Measurements from ENCODE around the gene NAPG. TPM values are rescaled to one million over a fixed set of nuclear protein-coding genes. Genes with fewer than 3 reads are reported as not detected.
"Not testable (repeated sequence)": the region's sequence is repeated elsewhere in the genome, so short reads cannot be mapped to it uniquely, and the experiment has no call there.

NAPG gene
- total RNA-seq, 2 donors from 2014 or later = 31.2 to 37.9 TPM

DNA sequence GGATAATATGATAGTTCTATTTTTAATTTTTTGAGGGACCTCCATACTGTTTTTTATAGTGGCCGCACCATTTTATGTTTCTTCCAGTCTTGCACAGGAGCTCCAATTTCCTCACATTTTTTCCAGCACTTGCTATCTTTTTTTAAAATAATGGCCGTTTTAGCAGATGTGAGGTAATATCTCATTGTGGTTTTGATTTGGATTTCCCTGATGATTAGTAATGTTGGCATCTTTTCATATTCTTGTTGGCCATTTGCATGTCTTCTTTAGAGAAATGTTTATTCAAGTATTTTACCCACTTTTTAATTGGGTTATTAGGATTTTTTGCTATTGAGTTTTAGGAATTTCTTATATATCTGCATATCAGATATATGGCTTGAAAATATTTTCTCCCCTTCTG lies 29.9 kb upstream of the NAPG start:
- H3K36me3 Mint-ChIP-seq (ENCODE audit: low read depth) = no peaks in the 10 kb centered on the region
- H3K4me3 Mint-ChIP-seq = no peak overlapping the region
- no peaks in the 10 kb centered on the region for H3K9me3 ChIP-seq (ENCODE audit: control insufficient read depth, low read length, poor library complexity, severe bottlenecking)
- no peak overlapping the region for H3K27ac Mint-ChIP-seq
- peaks cover 1% of the 10 kb centered on the region for H3K4me1 Mint-ChIP-seq
- ATAC-seq = no peak
- H3K27me3 Mint-ChIP-seq = peaks cover 33% of the 10 kb centered on the region
- no peak for DNase-seq

DNA sequence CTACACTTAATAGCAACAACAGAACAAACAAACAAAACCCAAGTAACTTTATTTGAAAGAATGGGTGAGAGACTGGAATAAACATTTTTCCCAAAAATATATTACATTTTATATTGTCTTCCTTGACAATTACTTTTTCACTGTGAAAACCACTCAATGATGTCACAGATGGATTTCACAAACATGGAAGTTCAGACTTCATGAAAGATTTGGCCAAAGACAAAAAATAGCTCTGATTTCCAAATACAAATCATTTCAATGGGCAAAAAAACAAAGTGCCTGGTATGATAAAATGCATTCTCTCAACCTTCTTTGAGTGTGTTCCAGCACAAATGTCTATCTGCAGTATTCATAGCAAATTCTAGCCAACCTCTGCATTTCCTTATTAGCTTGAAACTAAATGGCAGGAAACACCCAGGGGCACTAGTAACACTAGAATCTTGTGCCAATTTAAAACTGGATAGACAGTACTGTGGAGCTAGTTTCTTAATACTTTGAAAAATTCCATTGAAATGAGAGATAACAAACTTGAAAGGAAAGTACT lies 28.5 kb upstream of the NAPG start:
- Mint-ChIP-seq H3K27me3 (peaks cover 45% of the 10 kb centered on the region), H3K27ac (no peak overlapping the region), H3K36me3 (ENCODE audit: low read depth) (no peaks in the 10 kb centered on the region), H3K4me1 (no peaks in the 10 kb centered on the region), H3K4me3 (no peak overlapping the region)
- ATAC-seq = no peak
- no peak for DNase-seq
- no peaks in the 10 kb centered on the region for H3K9me3 ChIP-seq (ENCODE audit: control insufficient read depth, low read length, poor library complexity, severe bottlenecking)

DNA sequence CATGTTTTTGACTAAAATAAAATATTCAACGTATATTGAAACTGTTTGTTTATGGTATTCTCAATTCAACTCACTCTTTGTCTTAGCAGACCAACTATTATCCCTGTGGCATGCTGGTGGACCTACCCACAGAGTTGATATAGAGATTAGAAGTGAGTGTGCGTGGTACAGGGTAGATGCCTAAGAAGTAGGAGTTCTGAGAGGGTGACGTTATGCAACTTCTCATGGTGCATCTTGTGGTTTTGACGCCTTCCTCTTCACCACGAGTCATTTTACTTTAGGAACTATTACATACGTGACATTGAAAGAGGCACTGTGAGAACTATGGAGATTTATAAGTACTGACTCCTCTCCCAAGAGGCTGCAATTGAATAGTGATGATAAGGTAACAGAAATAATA lies 26.6 kb upstream of the NAPG start:
- H3K27me3 Mint-ChIP-seq = peaks cover 55% of the 10 kb centered on the region
- H3K27ac Mint-ChIP-seq = no peak overlapping the region
- no peaks in the 10 kb centered on the region for H3K9me3 ChIP-seq (ENCODE audit: control insufficient read depth, low read length, poor library complexity, severe bottlenecking)
- no peaks in the 10 kb centered on the region for H3K4me1 Mint-ChIP-seq
- no peak for DNase-seq
- no peak overlapping the region for H3K4me3 Mint-ChIP-seq
- no peak for ATAC-seq
- H3K36me3 Mint-ChIP-seq (ENCODE audit: low read depth) = peaks cover 4% of the 10 kb centered on the region

DNA sequence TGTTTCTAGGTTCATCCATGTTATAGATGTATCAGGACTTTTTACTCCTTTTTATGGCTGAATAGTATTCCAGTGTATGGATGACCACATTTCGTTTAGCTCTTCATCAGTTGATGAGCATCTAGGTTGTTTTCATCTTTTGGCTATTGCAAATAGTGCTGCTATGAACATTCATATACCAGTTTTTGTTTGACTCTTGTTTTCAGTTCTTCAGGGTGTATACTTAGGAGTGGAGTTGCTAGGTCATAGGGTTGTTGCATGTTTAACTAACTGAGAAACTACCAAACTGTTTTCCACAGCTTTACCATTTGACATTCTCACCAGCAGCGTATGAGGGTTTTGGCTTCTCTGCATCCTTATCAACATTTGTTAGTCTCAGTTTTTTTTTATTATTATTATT lies 25.8 kb upstream of the NAPG start:
- Mint-ChIP-seq H3K27ac (no peak overlapping the region), H3K4me1 (no peaks in the 10 kb centered on the region), H3K4me3 (no peak overlapping the region), H3K27me3 (peaks cover 49% of the 10 kb centered on the region), H3K36me3 (ENCODE audit: low read depth) (peaks cover 4% of the 10 kb centered on the region)
- H3K9me3 ChIP-seq (ENCODE audit: control insufficient read depth, low read length, poor library complexity, severe bottlenecking) = no peaks in the 10 kb centered on the region
- ATAC-seq (no peak), DNase-seq (no peak)

DNA sequence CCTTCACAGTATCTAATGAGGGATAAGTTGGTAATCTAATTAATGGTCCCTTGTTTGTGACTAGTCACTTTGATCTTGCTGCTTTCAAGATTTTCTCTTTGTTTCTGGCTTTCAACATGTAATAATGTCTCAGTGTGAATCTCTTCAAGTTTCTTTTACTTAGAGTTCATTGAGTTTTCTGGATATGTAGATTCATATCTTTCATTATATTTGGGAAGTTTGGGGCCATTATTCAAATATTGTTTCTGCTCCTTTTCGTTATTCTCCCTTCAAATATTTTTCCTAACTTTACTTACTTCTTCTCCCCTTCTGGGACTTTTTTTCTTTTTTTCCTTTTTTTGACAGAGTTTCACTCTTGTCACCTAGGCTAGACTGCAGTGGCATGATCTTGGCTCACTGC lies 21.1 kb upstream of the NAPG start:
- ATAC-seq (no peak), DNase-seq (no peak)
- Mint-ChIP-seq H3K27ac (no peak overlapping the region), H3K4me1 (no peaks in the 10 kb centered on the region), H3K36me3 (ENCODE audit: low read depth) (peaks cover 4% of the 10 kb centered on the region), H3K27me3 (peaks cover 23% of the 10 kb centered on the region), H3K4me3 (no peak overlapping the region)
- peaks cover 3% of the 10 kb centered on the region for H3K9me3 ChIP-seq (ENCODE audit: control insufficient read depth, low read length, poor library complexity, severe bottlenecking)

DNA sequence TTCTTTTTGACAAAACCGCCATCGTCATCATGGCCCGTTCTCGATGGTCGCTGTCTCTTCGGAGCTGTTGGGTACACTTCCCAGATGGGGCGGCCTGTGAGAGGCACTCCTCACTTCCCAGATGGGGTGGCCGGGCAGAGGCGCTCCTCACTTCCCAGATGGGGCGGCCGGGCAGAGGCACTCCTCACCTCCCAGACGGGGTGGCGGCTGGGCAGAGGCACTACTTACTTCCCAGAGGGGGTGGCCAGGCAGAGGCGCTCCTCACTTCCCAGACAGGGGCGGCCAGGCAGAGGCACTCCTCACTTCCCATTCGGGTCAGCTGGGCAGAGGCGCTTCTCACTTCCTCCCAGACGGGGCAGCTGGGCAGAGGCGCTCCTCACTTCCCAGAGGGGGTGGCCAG lies 19.9 kb upstream of the NAPG start:
- peaks cover 27% of the 10 kb centered on the region for H3K27me3 Mint-ChIP-seq
- H3K36me3 Mint-ChIP-seq (ENCODE audit: low read depth); H3K4me3 Mint-ChIP-seq; DNase-seq; H3K9me3 ChIP-seq (ENCODE audit: control insufficient read depth, low read length, poor library complexity, severe bottlenecking); H3K27ac Mint-ChIP-seq; H3K4me1 Mint-ChIP-seq; ATAC-seq: not testable (repeated sequence)

DNA sequence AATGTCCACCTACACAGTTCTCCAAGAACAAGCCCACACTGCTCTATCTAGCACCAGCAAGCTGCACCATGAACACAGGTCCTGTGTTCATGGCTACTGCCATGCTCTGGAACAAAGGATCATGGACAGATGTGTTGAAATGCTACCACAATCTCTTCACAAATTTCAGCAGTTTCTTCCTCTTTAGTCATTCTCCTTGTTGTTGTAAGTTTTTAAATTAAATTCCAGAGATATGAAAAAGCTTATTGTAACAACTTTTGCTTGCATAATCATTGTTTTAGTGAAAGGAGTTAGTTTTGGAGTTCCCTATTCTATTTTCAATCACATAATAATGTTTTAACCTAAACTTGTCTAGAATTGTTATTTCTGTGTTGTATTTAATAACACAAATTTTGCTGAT lies 17.2 kb upstream of the NAPG start:
- no peak for DNase-seq
- no peak overlapping the region for H3K27ac Mint-ChIP-seq
- peaks cover 2% of the 10 kb centered on the region for H3K36me3 Mint-ChIP-seq (ENCODE audit: low read depth)
- ATAC-seq = no peak
- H3K27me3 Mint-ChIP-seq = peaks cover 23% of the 10 kb centered on the region
- no peaks in the 10 kb centered on the region for H3K4me1 Mint-ChIP-seq
- peaks cover 3% of the 10 kb centered on the region for H3K9me3 ChIP-seq (ENCODE audit: control insufficient read depth, low read length, poor library complexity, severe bottlenecking)
- no peak overlapping the region for H3K4me3 Mint-ChIP-seq

DNA sequence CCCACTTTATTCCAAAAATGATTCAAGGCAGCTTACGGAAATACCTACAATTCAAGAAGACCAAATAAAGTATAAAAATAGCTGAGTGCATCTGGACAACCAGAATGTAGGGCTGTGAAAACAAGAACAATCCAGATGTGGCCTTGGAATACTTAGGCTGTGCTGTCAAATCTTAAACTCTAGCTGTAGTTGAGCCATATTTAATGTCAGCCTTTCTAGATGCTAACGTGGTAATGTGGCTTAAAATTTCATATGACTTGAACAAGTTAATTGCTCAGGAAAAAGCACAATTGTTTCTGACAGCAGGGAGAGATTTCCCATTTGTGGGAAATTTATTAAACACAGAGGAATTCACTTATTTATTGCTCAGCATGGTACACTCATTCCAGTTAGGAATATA lies 14.6 kb upstream of the NAPG start:
- H3K4me3 Mint-ChIP-seq = no peak overlapping the region
- peaks cover 5% of the 10 kb centered on the region for H3K36me3 Mint-ChIP-seq (ENCODE audit: low read depth)
- ATAC-seq = no peak
- no peak for DNase-seq
- H3K27me3 Mint-ChIP-seq = peaks cover 48% of the 10 kb centered on the region
- H3K4me1 Mint-ChIP-seq = no peaks in the 10 kb centered on the region
- H3K9me3 ChIP-seq (ENCODE audit: control insufficient read depth, low read length, poor library complexity, severe bottlenecking) = peaks cover 3% of the 10 kb centered on the region
- H3K27ac Mint-ChIP-seq = no peak overlapping the region

DNA sequence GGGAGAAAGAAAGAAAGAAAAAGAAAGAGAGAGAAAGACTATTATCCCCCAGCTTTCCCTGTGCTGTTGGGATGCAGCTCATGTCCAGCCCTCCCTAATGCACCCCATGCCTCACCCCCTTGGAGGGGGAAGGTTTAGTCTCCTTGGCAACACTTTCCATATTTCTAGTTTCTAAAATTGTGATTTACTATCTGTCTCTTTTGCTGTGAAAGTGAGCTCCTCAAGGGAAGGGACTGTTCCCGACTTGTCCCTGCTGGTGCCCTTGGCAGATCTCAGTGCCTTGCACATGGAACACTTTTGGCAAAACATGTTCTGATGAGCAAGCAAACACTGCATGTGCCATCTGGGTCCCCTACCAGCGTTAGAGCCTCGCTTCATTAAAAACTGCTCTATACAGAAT lies 11.7 kb upstream of the NAPG start:
- no peaks in the 10 kb centered on the region for H3K9me3 ChIP-seq (ENCODE audit: control insufficient read depth, low read length, poor library complexity, severe bottlenecking)
- peaks cover 75% of the 10 kb centered on the region for H3K27me3 Mint-ChIP-seq
- H3K4me1 Mint-ChIP-seq = peaks cover under 1% of the 10 kb centered on the region
- no peak overlapping the region for H3K4me3 Mint-ChIP-seq
- ATAC-seq (no peak), DNase-seq (no peak)
- no peak overlapping the region for H3K27ac Mint-ChIP-seq
- H3K36me3 Mint-ChIP-seq (ENCODE audit: low read depth) = peaks cover 7% of the 10 kb centered on the region

DNA sequence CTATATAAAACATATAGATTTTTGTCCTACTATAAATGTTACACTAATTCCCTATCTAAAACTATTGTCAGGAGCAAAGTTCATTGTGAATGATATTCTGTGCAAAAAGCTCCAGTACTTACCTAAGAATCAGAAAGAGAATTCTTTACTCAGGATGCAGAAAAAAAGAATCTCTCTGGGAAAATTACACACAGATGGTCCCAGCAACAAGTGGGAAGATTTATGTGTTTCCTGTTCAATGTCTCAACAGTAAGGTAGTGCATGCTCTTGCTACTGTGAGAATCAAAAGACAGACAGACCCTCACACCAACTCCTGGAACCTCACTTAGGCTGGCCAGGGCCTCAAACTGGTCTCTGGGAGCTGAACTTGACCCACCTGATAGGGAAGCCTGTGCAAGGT lies 11.2 kb upstream of the NAPG start:
- H3K9me3 ChIP-seq (ENCODE audit: control insufficient read depth, low read length, poor library complexity, severe bottlenecking) = no peaks in the 10 kb centered on the region
- Mint-ChIP-seq H3K27me3 (peaks cover 80% of the 10 kb centered on the region), H3K27ac (no peak overlapping the region), H3K4me3 (no peak overlapping the region), H3K36me3 (ENCODE audit: low read depth) (peaks cover 7% of the 10 kb centered on the region), H3K4me1 (peaks cover 3% of the 10 kb centered on the region)
- no peak for ATAC-seq
- no peak for DNase-seq

DNA sequence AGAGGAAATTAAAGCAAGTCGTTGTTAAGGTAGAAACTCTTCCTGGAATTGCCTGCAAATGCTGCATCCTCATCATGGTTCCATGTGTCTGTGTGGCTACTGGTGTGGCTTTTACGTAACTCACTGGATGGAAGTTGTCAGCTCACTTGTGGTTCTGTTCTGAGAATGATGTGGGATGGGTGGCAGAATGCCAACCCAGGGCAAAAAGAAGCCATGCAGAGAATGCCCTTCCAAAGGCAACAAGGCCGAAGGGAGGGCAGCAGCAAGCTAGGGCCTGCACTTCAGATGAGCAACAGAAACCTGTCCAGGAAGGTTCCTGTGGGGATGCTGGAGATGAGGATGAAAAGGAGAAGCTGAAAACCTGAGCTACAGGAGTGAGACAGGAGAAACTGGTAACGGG lies 10.4 kb upstream of the NAPG start:
- no peak overlapping the region for H3K4me3 Mint-ChIP-seq
- no peaks in the 10 kb centered on the region for H3K9me3 ChIP-seq (ENCODE audit: control insufficient read depth, low read length, poor library complexity, severe bottlenecking)
- peaks cover 7% of the 10 kb centered on the region for H3K36me3 Mint-ChIP-seq (ENCODE audit: low read depth)
- H3K27me3 Mint-ChIP-seq = peaks cover 85% of the 10 kb centered on the region
- ATAC-seq = no peak
- H3K4me1 Mint-ChIP-seq = peaks cover 6% of the 10 kb centered on the region
- H3K27ac Mint-ChIP-seq = no peak overlapping the region
- no peak for DNase-seq

DNA sequence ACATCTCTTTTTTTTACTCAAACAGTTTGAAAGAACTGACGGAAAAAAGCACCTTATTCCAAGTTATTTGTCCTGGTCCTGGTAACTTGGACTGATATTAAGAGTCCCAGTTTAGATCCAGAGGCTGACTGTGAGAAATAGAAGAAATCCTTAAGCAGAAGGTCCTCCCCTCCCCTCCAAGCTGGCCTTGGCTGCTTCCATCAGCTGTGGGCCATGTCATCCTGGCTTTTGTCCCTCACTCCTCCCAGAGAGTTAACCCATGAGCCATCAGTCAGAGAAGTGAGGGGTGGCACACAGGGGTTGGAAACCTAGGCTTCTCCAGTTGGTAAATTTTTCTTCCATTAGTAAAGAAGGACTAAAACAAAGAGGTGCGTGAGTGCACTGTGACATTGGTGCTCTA lies 9.7 kb upstream of the NAPG start:
- Mint-ChIP-seq H3K36me3 (ENCODE audit: low read depth) (peaks cover 7% of the 10 kb centered on the region), H3K27ac (no peak overlapping the region), H3K4me3 (no peak overlapping the region), H3K27me3 (peaks cover 78% of the 10 kb centered on the region), H3K4me1 (peaks cover 6% of the 10 kb centered on the region)
- ATAC-seq = no peak
- DNase-seq = no peak
- no peaks in the 10 kb centered on the region for H3K9me3 ChIP-seq (ENCODE audit: control insufficient read depth, low read length, poor library complexity, severe bottlenecking)

DNA sequence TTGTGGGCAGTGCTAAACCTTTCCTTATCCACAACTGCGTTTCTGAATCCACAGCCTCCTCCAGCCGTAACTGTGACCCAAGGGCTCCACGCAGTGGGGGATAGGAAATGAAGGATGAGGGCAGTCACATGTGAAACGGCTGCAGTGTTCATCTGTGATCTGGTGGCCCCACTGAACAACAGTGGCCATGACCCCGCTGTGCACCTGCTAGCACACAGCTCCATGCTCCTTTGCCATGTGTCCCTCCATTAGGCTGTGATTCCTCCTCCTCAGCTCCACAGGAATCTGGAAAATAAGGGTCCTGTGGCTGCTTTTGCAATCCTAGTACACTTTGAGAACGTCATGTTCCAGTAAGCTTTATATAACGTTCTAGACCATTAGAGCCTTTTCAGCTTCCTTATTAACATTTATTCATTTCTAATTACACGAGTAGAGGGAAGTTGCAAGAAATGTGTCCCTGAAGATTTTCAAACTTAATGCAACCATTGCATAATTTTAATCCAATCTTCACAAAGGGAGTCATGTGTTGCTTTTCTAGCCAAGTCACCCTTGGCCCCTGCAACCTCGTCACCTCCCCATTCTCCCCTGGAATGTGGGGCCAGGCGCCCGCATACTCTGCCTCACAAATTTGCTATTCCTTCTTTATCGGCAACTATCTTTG lies 7.1 kb upstream of the NAPG start:
- no peak overlapping the region for H3K27ac Mint-ChIP-seq
- no peaks in the 10 kb centered on the region for H3K9me3 ChIP-seq (ENCODE audit: control insufficient read depth, low read length, poor library complexity, severe bottlenecking)
- H3K4me3 Mint-ChIP-seq = no peak overlapping the region
- peaks cover 67% of the 10 kb centered on the region for H3K27me3 Mint-ChIP-seq
- DNase-seq = no peak
- no peak for ATAC-seq
- H3K36me3 Mint-ChIP-seq (ENCODE audit: low read depth) = peaks cover 4% of the 10 kb centered on the region
- H3K4me1 Mint-ChIP-seq = peaks cover 9% of the 10 kb centered on the region

DNA sequence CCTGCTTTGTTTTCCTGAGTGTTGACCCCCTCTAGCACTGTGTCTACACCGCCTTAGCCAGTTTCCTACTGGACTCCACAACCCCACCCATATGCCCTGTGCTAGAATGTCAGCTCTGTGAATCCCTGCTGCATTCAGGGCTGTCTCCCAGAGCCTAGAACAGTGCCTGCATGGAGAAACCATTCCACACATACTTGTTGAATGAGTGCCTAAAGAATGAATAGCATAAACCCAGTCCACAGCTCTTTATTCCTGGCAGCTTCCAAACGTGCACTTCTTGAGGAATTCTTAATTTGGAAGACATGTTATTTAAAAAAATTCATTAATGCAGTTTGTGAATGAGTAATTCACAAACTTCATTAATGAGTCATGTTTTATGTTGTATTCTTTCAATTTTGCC lies 6.5 kb upstream of the NAPG start:
- Mint-ChIP-seq H3K4me3 (no peak overlapping the region), H3K36me3 (ENCODE audit: low read depth) (peaks cover 2% of the 10 kb centered on the region), H3K4me1 (peaks cover 10% of the 10 kb centered on the region), H3K27ac (no peak overlapping the region), H3K27me3 (peaks cover 61% of the 10 kb centered on the region)
- ATAC-seq = no peak
- no peaks in the 10 kb centered on the region for H3K9me3 ChIP-seq (ENCODE audit: control insufficient read depth, low read length, poor library complexity, severe bottlenecking)
- DNase-seq = no peak

Data from T-helper 17 cell (primary cell).